Testis (tissue), 3 donors: ENCODE data around the gene ACP3. TPM values are rescaled to one million over a fixed set of nuclear protein-coding genes. Genes with fewer than 3 reads are reported as not detected.

Experiments
- DNase-seq: peaks from one replicate; pipeline ENCODE4 v3.0.0-alpha.2; 2019
- H3K27ac ChIP-seq, 2 donors: fragments of 200-600 bp; sonication (generic); one replicate each; pipeline ENCODE4 v1.5.1; 2019
- H3K27me3 ChIP-seq: fragments of 200-600 bp; sonication (generic); one replicate; pipeline ENCODE4 v1.5.1; 2019
- H3K36me3 ChIP-seq: fragments of 200-600 bp; sonication (generic); one replicate; pipeline ENCODE4 v1.5.1; 2017; ENCODE audit warnings: low read depth; ENCODE audit errors: missing control alignments
- H3K4me1 ChIP-seq: fragments of 200-600 bp; sonication (generic); one replicate; pipeline ENCODE4 v1.5.1; 2019
- H3K4me3 ChIP-seq, 2 donors: fragments of 200-600 bp; sonication (generic); one replicate each; pipeline ENCODE4 v1.5.1; 2017 to 2019
- H3K9me3 ChIP-seq: fragments of 200-600 bp; sonication (generic); one replicate; pipeline ENCODE4 v1.5.1; 2017
- CTCF ChIP-seq, 3 experiments: fragments of 450-650 bp in 2 of 3; fragments of 200-600 bp in 1 of 3; sonication (generic) in 1 of 3; IDR thresholded peaks; one replicate each; pipeline ENCODE4 v1.5.1; 2016 to 2019; ENCODE audit warnings: antibody characterized with exemption in 3 of 3, mild to moderate bottlenecking in 2 of 3, moderate library complexity in 1 of 3
- POLR2A ChIP-seq: fragments of 450-650 bp; IDR thresholded peaks from one replicate; pipeline ENCODE4 v1.6.1; 2017; ENCODE audit warnings: antibody characterized with exemption, mild to moderate bottlenecking, moderate library complexity
- WGBS, 2 donors: methylation state at CpG; one replicate each; pipeline ENCODE4 v1.1.5; 2018; 5-methylcytosine and 5-hydroxymethylcytosine counted together
- intact Hi-C: fragments of 100-400 bp; cut with DNase I; formaldehyde crosslinking; loops from one replicate; pipeline ENCODE4 v1.15.1; 2023; ENCODE audit warnings: low total_unique reads
- polyA plus RNA-seq: library from polyadenylated mRNA; stranded (reverse); fragments of 350-450 nt; fragmentation: Illumina TruSeq; extraction: RNeasy Lipid Tissue Mini Kit (QIAGEN cat#74804); gene quantifications from one replicate; pipeline ENCODE4 v1.2.3, GENCODE V29; 2014; ENCODE audit warnings: low read depth, low replicate concordance; ENCODE audit not compliant: insufficient read depth
- total RNA-seq, 2 donors: library from RNA; depleted of rRNA; stranded (reverse); fragments of >200 nt; gene quantifications; one replicate each; pipeline ENCODE4 v1.2.3, GENCODE V29; 2016

Gene ACP3
- total and polyA plus RNA-seq, 3 donors from 2014 or later = 2.6 to 7.9 (median 5.8) TPM

DNA sequence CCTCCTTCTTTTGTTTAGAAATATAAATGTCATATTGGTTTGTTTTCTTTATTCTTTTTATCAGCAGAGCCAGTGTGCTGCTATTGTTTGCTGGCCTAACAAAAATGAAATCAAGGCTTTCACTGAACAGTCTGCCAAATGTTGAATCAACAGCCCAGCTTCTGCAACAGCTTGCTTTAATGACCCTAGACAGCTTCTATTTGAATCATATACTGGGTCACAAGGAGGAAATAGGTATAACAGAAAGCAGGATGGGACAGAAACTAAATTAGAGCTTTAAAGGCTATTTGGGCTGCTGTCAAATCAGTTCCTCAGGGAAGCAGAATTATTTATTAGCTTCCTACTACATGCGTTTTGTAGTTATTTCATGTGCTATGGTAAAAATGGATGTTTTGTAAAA is 88.0 kb downstream of the ACP3 start:
- intact Hi-C loops = no loop called here
- no peak overlapping the region for H3K27ac ChIP-seq

DNA sequence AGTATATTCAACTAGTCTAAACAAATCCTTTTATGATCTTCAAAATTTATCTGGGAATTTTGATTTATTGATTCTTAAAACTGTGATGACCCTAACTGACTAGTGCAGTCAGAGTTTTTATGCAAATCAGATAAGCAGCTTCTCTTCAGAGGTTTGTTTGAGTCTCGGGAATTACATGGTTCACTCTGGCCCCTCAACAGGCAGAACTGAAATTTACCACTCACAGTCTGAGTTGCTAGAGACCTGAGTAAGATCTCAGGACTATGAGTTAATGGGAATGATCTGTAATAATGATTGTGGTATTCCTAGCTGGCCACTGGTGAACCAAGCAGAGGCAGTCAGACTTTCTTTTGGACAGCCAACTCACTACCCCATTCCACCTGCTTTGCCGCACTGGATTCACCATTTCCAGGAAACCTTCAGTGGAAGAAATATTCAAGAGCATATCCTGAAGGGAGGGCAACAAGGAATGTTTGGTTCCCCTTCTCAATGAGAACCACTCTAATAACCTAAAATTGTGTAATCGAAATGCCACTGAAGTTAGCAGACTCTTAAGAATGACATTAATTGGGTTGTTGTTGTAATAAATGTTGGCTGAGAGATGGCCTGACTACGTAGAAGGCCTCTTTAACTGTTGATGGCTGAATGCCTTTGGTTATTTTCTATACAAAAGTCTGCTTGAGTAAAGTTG is 88.5 kb downstream of the ACP3 start:
- Histone ChIP-seq H3K9me3 (no peaks in the 10 kb centered on the region), H3K27me3 (no peaks in the 10 kb centered on the region), H3K4me3 (no peak overlapping the region), H3K27ac (no peak overlapping the region), H3K36me3 (no peaks in the 10 kb centered on the region), H3K4me1 (no peaks in the 10 kb centered on the region)
- intact Hi-C loops = no loop called here
- TF ChIP-seq POLR2A (no peak), CTCF (IDR thresholded peaks at IDR 0.05) (no peak)
- WGBS, 2 donors = 88 to 91% methylated on average over 4 of the region's 4 CpGs
- no peak for DNase-seq

More for the DNA sequence above, 88.0 kb downstream of the ACP3 start:
- TF ChIP-seq CTCF (IDR thresholded peaks at IDR 0.05) (no peak), POLR2A (no peak)
- no peak for DNase-seq
- Histone ChIP-seq H3K4me3 (no peak overlapping the region), H3K36me3 (no peaks in the 10 kb centered on the region), H3K4me1 (no peaks in the 10 kb centered on the region), H3K27me3 (no peaks in the 10 kb centered on the region), H3K9me3 (no peaks in the 10 kb centered on the region)
- WGBS, 2 donors = 67 to 71% methylated on average over 1 of the region's 1 CpG

DNA sequence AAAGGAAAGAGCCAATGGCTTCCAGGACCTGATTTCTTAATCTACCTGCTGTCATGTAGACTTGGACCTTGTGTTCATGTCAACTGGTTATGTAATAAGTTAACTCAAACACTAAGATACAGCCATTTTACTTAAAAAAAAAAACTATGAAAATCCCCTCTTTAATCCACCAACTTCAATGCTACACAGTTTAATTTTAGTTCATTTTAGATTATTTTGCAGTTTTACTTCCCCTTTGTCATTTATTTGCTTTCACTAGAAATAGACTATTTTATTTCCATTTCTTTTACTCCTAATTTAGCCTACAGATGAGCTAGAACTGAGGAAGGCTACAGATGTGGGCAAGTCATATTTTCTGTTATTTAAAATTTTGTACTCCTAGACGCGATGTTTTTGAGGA is 89.4 kb downstream of the ACP3 start:
- intact Hi-C loops = no loop called here
- H3K36me3 ChIP-seq = no peaks in the 10 kb centered on the region
- DNase-seq = no peak
- no peaks in the 10 kb centered on the region for H3K9me3 ChIP-seq
- H3K4me1 ChIP-seq = no peaks in the 10 kb centered on the region
- H3K4me3 ChIP-seq = no peak overlapping the region
- no peak overlapping the region for H3K27ac ChIP-seq
- no peaks in the 10 kb centered on the region for H3K27me3 ChIP-seq
- WGBS, 2 donors = 89 to 94% methylated on average over 2 of the region's 2 CpGs
- TF ChIP-seq POLR2A (no peak), CTCF (IDR thresholded peaks at IDR 0.05) (no peak)

DNA sequence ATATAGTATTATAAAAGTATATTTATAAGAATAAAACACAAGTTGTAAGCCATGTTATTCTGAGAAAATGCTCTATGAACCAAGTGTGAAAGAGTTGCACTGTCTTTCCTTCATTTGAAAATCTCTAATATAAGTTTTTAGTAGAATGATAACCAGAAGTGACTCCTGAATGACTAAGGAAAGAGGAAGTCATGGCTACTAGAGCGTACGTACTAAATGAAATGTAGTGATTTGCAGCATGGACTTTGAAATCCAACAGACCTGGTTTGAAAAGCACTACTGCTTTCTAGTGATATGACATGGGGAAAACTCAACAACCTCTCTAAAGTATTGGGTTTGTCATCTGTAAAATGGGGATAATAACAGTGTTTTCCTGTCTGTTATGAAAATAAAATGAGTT is 89.8 kb downstream of the ACP3 start:
- Histone ChIP-seq H3K27me3 (no peaks in the 10 kb centered on the region), H3K4me3 (no peak overlapping the region), H3K9me3 (no peaks in the 10 kb centered on the region), H3K4me1 (no peaks in the 10 kb centered on the region), H3K36me3 (no peaks in the 10 kb centered on the region), H3K27ac (no peak overlapping the region)
- TF ChIP-seq POLR2A = no peak
- no peak for TF ChIP-seq CTCF (IDR thresholded peaks at IDR 0.05)
- WGBS, 2 donors = 87 to 90% methylated on average over 2 of the region's 2 CpGs
- no peak for DNase-seq
- intact Hi-C loops = no loop called here

Other genes with a start within 250 kb of the ACP3 start
- 10 to 100 TPM; 40.1 to 54.4 TPM for gene DNAJC13, start 100.1 kb downstream of the ACP3 start, total RNA-seq
- 16.8 TPM for gene DNAJC13, start 100.1 kb downstream of the ACP3 start, polyA plus RNA-seq